D721Med (cell line): ENCODE data around the gene CD3E.

Source experiments
- DNase-seq: peaks from one replicate; pipeline ENCODE4 v3.0.0; 2011; ENCODE audit warnings: low spot score; ENCODE audit not compliant: insufficient read length
- FAIRE-seq: peaks from 2 replicates; lab custom pipeline; 2011; peaks lifted over from hg19 to GRCh38; lab: Jason Lieb, UNC
- CTCF ChIP-seq: IDR thresholded peaks from 2 replicates; pipeline ENCODE4 v1.5.1; 2012; ENCODE audit warnings: mild to moderate bottlenecking, control low read depth; ENCODE audit not compliant: insufficient read depth; ENCODE audit errors: missing control alignments

CD3E gene

GRCh38 chr11:118349475-118349874 is 44.9 kb downstream of the CD3E start:
- DNase-seq (no peak), FAIRE-seq (no peak)
- TF ChIP-seq CTCF, result no peak

GRCh38 chr11:118353084-118353710 is 48.7 kb downstream of the CD3E start:
- no peak for DNase-seq
- TF ChIP-seq CTCF, result peak; percentile 47
- no peak for FAIRE-seq

GRCh38 chr11:118358071-118358470 is 53.5 kb downstream of the CD3E start:
- FAIRE-seq (no peak), DNase-seq (no peak)
- no peak for TF ChIP-seq CTCF

GRCh38 chr11:118359295-118359958 is 54.9 kb downstream of the CD3E start, which contains the start of gene UBE4A:
Gene UBE4A, plus strand, starts transcription at chr11:118359600. Its CDS starts 5,481 bp downstream, at chr11:118365081.
- FAIRE-seq (peak; percentile 25), DNase-seq (peak; percentile 31)
- no peak for TF ChIP-seq CTCF

GRCh38 chr11:118364956-118365615 is 60.6 kb downstream of the CD3E start:
- no peak for FAIRE-seq
- no peak for TF ChIP-seq CTCF
- no peak for DNase-seq
